ENCODE measurements around the gene CIB2. TPM values are rescaled to one million over a fixed set of nuclear protein-coding genes. Genes with fewer than 3 reads are reported as not detected.

CIB2 gene
- total RNA-seq, 4 donors from 2014 or later: 8.4 to 19.5 (median 9.5) TPM

DNA sequence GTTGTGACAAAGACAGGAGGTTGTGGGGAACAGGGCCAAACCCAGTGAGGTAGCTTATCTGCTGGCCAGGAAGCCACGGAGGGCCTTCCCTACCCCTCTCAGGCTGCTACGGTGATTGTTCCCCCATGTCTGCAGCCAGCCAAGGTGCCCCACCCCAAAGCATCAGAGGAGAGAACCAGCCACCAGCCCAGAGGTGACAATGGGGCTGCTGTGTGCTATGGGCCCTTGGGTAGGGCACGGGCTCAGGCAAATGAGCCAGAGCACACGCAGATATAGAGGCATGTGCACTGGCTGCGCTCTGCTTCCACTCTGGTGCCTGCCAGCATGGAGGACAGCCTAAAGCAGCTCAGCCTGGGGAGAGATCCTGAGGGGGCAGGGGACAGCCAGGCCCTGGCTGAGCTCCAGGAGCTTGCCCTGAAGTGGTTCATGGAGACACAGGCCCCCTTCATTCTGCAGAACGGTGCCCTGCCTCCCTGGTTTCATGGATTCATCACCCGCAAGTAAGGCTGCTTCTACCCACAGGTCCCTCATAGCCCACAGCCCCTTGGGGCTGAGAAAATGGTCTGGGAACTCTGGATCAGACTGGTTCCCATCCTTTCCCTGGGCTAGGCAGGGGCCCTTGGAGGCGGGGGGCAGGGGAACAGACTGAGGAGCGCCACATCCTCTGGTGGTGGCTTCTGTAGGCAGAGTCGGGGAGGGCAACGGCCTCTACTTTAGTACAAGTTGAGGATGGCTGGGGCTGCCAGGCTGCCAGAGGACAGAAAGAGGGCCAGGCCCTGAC, 38.8 kb downstream of the CIB2 start, which contains the start of gene SH2D7:
Gene SH2D7, plus strand, starts transcription at position 301 of the 781 bp plus-strand sequence. Its CDS starts 24 bp downstream, at position 325.
- intact Hi-C loops (cut with DNase I; ENCODE audit: low total_unique reads): no loop called here
- Histone ChIP-seq H3K36me3 (no peaks in the 10 kb centered on the region), H3K9me3 (no peaks in the 10 kb centered on the region), H3K27ac (peak within 1 kb of the TSS; percentile 15 to 73 (median 46)), H3K4me3 (no peak within 1 kb of the TSS), H3K4me1 (peaks cover 0 to 39% (median 25%) of the 10 kb centered on the region in 4 donors), H3K27me3 (no peaks in the 10 kb centered on the region)
- WGBS, 2 donors (ENCODE audit: low coverage in 1 of 2): 73% methylated on average over 11 of the region's 11 CpGs; no CpG with 5 or more reads in 1 of the 2 donors
- TF ChIP-seq EP300 (IDR thresholded peaks at IDR 0.05; ENCODE audit: low read depth): no peak
- no peak for TF ChIP-seq POLR2A (IDR thresholded peaks at IDR 0.05)
- no peak for TF ChIP-seq POLR2AphosphoS5 (IDR thresholded peaks at IDR 0.05)
- TF ChIP-seq, protein P1, sequence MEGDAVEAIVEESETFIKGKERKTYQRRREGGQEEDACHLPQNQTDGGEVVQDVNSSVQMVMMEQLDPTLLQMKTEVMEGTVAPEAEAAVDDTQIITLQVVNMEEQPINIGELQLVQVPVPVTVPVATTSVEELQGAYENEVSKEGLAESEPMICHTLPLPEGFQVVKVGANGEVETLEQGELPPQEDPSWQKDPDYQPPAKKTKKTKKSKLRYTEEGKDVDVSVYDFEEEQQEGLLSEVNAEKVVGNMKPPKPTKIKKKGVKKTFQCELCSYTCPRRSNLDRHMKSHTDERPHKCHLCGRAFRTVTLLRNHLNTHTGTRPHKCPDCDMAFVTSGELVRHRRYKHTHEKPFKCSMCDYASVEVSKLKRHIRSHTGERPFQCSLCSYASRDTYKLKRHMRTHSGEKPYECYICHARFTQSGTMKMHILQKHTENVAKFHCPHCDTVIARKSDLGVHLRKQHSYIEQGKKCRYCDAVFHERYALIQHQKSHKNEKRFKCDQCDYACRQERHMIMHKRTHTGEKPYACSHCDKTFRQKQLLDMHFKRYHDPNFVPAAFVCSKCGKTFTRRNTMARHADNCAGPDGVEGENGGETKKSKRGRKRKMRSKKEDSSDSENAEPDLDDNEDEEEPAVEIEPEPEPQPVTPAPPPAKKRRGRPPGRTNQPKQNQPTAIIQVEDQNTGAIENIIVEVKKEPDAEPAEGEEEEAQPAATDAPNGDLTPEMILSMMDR (IDR thresholded peaks at IDR 0.05): no peak
- DNase-seq: peak; percentile 7
- in situ Hi-C loops (cut with MboI; ENCODE audit: low pct_ligation_motif_present in 1 of 4, low pct_unique_long_range_greater_than_20kb in 1 of 4, low sequenced_read_pairs in 3 of 4): loop anchor here in 1 of 4 donors (10.0 kb wide), 1 partner anchor 88 kb away; no protein-coding TSS in a partner anchor

DNA sequence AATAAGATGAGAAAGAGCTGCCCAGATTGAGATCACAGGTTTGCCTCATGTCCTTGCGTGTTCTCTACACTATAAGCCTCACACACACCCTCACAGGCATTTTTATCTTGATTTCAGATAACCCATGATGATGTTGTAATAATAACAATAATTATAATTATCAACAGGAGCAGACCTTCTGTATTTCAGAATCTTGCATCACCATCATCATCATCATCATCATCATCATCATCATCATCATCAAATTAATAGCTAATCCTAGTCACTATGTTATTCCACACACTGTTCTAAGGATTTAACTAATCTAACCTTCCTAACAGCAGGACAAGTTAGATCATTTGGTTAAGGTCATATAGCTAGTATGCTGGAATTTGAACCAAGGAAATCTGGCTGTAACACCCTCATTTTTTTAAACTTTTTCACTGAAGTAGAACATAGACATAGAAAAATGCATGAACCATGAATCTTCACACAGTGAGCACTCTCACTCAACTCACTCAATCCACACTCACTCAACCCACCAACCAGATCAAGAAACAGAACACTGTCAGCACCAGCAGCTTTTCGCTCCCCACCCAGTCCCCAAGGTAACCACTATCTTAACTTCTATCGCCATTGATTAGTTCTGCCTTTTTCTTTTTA, 40.7 kb downstream of the CIB2 start:
- DNase-seq: peak; percentile 2
- no peak overlapping the region for H3K27ac ChIP-seq
- WGBS, 2 donors (ENCODE audit: low coverage in 1 of 2): 95% methylated on average over 3 of the region's 3 CpGs
- no peaks in the 10 kb centered on the region for H3K36me3 ChIP-seq
- intact Hi-C loops (cut with DNase I; ENCODE audit: low total_unique reads) (no loop called here), in situ Hi-C loops (cut with MboI; ENCODE audit: low pct_ligation_motif_present in 1 of 4, low pct_unique_long_range_greater_than_20kb in 1 of 4, low sequenced_read_pairs in 3 of 4) (loop anchor here in 1 of 4 donors (10.0 kb wide), 1 partner anchor 86 kb away; no protein-coding TSS in a partner anchor)
- no peak for TF ChIP-seq POLR2AphosphoS5 (IDR thresholded peaks at IDR 0.05)
- TF ChIP-seq EP300 (IDR thresholded peaks at IDR 0.05; ENCODE audit: low read depth): no peak
- no peak for TF ChIP-seq POLR2A (IDR thresholded peaks at IDR 0.05)
- peaks cover 0 to 39% (median 25%) of the 10 kb centered on the region in 4 donors for H3K4me1 ChIP-seq
- no peaks in the 10 kb centered on the region for H3K27me3 ChIP-seq
- no peak overlapping the region for H3K4me3 ChIP-seq
- H3K9me3 ChIP-seq: no peaks in the 10 kb centered on the region

DNA sequence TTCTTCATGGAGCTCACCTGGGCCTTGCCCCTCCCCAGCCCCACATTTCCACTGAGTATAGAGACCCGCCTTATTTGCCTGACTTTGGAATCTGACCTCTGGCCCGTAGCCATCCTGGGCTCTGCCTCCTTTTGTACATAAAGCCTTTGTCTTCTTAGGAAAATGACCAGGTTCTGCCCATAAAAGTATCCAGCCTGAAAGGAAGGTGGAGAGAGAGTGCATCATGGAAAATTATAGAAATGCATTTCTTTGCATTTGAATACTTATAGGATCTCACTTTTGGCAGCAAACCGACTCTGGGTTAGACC, 42.5 kb downstream of the CIB2 start:
- peak; percentile 80 for DNase-seq
- H3K36me3 ChIP-seq: no peaks in the 10 kb centered on the region
- no peak overlapping the region for H3K4me3 ChIP-seq
- WGBS, 2 donors (ENCODE audit: low coverage in 1 of 2): 39 to 56% methylated on average over 2 to 3 of the region's 3 CpGs
- H3K27ac ChIP-seq: peak overlapping the region; percentile 53 to 75 (median 70)
- H3K27me3 ChIP-seq: no peaks in the 10 kb centered on the region
- TF ChIP-seq POLR2AphosphoS5 (IDR thresholded peaks at IDR 0.05) (peak in 1 of 3 donors; percentile 28), EP300 (IDR thresholded peaks at IDR 0.05; ENCODE audit: low read depth) (no peak)
- no peaks in the 10 kb centered on the region for H3K9me3 ChIP-seq
- peaks cover 0 to 47% (median 38%) of the 10 kb centered on the region in 4 donors for H3K4me1 ChIP-seq
- intact Hi-C loops (cut with DNase I; ENCODE audit: low total_unique reads) (no loop called here), in situ Hi-C loops (cut with MboI; ENCODE audit: low pct_ligation_motif_present in 1 of 4, low pct_unique_long_range_greater_than_20kb in 1 of 4, low sequenced_read_pairs in 3 of 4) (no loop called here)

DNA sequence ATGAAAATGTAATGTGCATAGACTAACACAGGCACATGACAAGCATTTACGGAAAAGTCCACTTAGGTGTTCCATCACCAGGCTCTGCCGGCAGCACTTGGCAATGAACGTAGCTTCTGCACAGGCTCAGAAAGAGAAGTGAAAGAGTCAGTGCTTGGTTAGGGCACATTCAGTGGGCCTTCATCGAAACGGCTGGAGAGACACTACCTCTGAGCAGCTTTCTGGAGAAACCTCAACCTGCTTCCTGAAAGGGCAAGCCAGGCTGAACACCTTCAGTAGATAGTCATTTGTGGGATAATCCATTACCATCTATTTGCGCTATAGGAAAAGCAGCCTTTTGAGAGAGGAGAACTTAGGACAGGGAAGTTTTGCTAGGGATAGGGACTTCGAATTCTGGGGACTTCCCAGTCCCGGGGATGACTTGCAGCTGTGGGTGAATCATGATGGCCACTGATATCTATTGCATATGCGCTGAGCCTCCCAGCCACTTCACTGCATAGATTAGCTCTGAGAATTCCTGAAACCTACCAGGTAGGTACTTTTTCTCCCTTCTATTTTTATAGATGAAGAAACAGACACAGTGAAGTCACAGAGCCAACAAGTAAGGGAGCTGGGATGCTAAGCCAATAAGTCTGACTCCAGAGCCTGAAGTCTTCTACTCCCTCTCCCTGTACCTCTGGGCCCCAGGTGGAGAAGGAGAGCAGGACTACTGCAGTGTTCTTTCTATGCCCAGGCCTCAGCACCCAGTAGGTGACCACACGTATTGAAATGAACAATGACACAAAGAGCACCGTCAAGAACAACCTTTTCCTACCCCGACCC, 43.1 kb downstream of the CIB2 start:
- no peaks in the 10 kb centered on the region for H3K27me3 ChIP-seq
- peak overlapping the region; percentile 53 to 75 (median 70) for H3K27ac ChIP-seq
- H3K36me3 ChIP-seq: no peaks in the 10 kb centered on the region
- H3K4me1 ChIP-seq: peaks cover 0 to 51% (median 43%) of the 10 kb centered on the region in 4 donors
- TF ChIP-seq, protein P1 (IDR thresholded peaks at IDR 0.05): no peak
- TF ChIP-seq POLR2A (IDR thresholded peaks at IDR 0.05): no peak
- no peak for TF ChIP-seq POLR2AphosphoS5 (IDR thresholded peaks at IDR 0.05)
- no peak for TF ChIP-seq EP300 (IDR thresholded peaks at IDR 0.05; ENCODE audit: low read depth)
- peak; percentile 35 for DNase-seq
- in situ Hi-C loops (cut with MboI; ENCODE audit: low pct_ligation_motif_present in 1 of 4, low pct_unique_long_range_greater_than_20kb in 1 of 4, low sequenced_read_pairs in 3 of 4) (no loop called here), intact Hi-C loops (cut with DNase I; ENCODE audit: low total_unique reads) (no loop called here)
- 56% methylated on average over 12 of the region's 12 CpGs; no CpG with 5 or more reads in 1 of the 2 donors for WGBS, 2 donors (ENCODE audit: low coverage in 1 of 2)
- no peak overlapping the region for H3K4me3 ChIP-seq
- H3K9me3 ChIP-seq: no peaks in the 10 kb centered on the region

All from transverse colon (tissue), 4 donors.